GM23248 (cell line): Measurements from ENCODE around the gene CEMIP2. TPM values are rescaled to one million over a fixed set of nuclear protein-coding genes. Genes with fewer than 3 reads are reported as not detected.

Experiments used
- DNase-seq: peaks from one replicate; pipeline ENCODE4 v3.0.0-alpha.2; 2015
- H2AFZ ChIP-seq: fragments of 200-600 bp; sonication (generic); 2 replicates; pipeline ENCODE4 v1.6.1; 2016; ENCODE audit warnings: antibody characterized with exemption
- H3F3A ChIP-seq: fragments of 200-600 bp; sonication (generic); 2 replicates; pipeline ENCODE4 v1.6.1; 2016; ENCODE audit warnings: mild to moderate bottlenecking, antibody characterized with exemption, mixed run types; ENCODE audit not compliant: insufficient read depth
- H3K27ac ChIP-seq: fragments of 200-600 bp; sonication (generic); 2 replicates; pipeline ENCODE4 v1.5.1; 2016; ENCODE audit warnings: mild to moderate bottlenecking
- H3K27me3 ChIP-seq: fragments of 200-600 bp; sonication (generic); replicated peaks from 2 replicates; pipeline ENCODE4 v1.6.1; 2016; ENCODE audit warnings: mild to moderate bottlenecking; ENCODE audit not compliant: insufficient read depth
- H3K36me3 ChIP-seq: fragments of 200-600 bp; sonication (generic); 2 replicates; pipeline ENCODE4 v1.6.1; 2016; ENCODE audit warnings: low read depth, mild to moderate bottlenecking
- H3K4me1 ChIP-seq: fragments of 200-600 bp; sonication (generic); 2 replicates; pipeline ENCODE4 v1.6.1; 2016; ENCODE audit warnings: mild to moderate bottlenecking; ENCODE audit not compliant: insufficient read depth
- H3K4me2 ChIP-seq: fragments of 200-600 bp; sonication (generic); one replicate; pipeline ENCODE4 v1.6.1; 2016; ENCODE audit warnings: mild to moderate bottlenecking; ENCODE audit not compliant: unreplicated experiment
- H3K4me3 ChIP-seq: fragments of 200-600 bp; sonication (generic); 2 replicates; pipeline ENCODE4 v1.5.1; 2016; ENCODE audit warnings: mild to moderate bottlenecking
- H3K79me2 ChIP-seq: fragments of 200-600 bp; sonication (generic); 2 replicates; pipeline ENCODE4 v1.6.1; 2016; ENCODE audit warnings: mild to moderate bottlenecking; ENCODE audit not compliant: insufficient read depth
- H3K9ac ChIP-seq: fragments of 200-600 bp; sonication (generic); 2 replicates; pipeline ENCODE4 v1.6.1; 2016; ENCODE audit warnings: mild to moderate bottlenecking
- H3K9me2 ChIP-seq: fragments of 200-600 bp; sonication (generic); 2 replicates; pipeline ENCODE4 v1.6.1; 2016; ENCODE audit warnings: mixed run types, mild to moderate bottlenecking, moderate library complexity; ENCODE audit not compliant: insufficient read depth
- H3K9me3 ChIP-seq: fragments of 200-600 bp; sonication (generic); one replicate; pipeline ENCODE4 v1.6.1; 2017; ENCODE audit warnings: low read depth
- H4K20me1 ChIP-seq: fragments of 200-600 bp; sonication (generic); 2 replicates; pipeline ENCODE4 v1.6.0; 2016; ENCODE audit not compliant: insufficient read depth
- EZH2 ChIP-seq: fragments of 200-600 bp; sonication (generic); IDR thresholded peaks from 2 replicates; pipeline ENCODE4 v1.6.1; 2018; ENCODE audit warnings: antibody characterized with exemption, mild to moderate bottlenecking; ENCODE audit not compliant: insufficient read depth, poor library complexity, severe bottlenecking
- EZH2phosphoT487 ChIP-seq: fragments of 200-600 bp; sonication (generic); IDR thresholded peaks from 2 replicates; pipeline ENCODE4 v1.6.1; 2018; ENCODE audit warnings: antibody characterized with exemption, moderate library complexity, mild to moderate bottlenecking, low read depth; ENCODE audit not compliant: insufficient read depth
- WGBS, 2 experiments: methylation state at CpG; one replicate each; pipeline ENCODE4 v1.1.6; 2015 to 2017; ENCODE audit warnings: low lambda C conversion rate in 2 of 2, low coverage in 1 of 2; ENCODE audit errors: missing lambda C conversion rate in 2 of 2; 5-methylcytosine and 5-hydroxymethylcytosine counted together
- in situ Hi-C: fragments of 300-500 bp; cut with MboI; formaldehyde crosslinking; loops from 2 replicates; pipeline ENCODE4 v1.15.0; 2020
- polyA plus RNA-seq: library from polyadenylated mRNA; unstranded; fragments of >200 nt; fragmentation: Nextera tagmentation; extraction: Ambion mirVana; gene quantifications from 2 replicates; pipeline ENCODE4 v1.2.1, GENCODE V29; 2016
- total RNA-seq: library from RNA; depleted of rRNA; stranded (reverse); fragments of >200 nt; shearing (Covaris generic); gene quantifications from 2 replicates; pipeline ENCODE4 v1.2.3, GENCODE V29; 2014

CEMIP2 gene
- total and polyA plus RNA-seq, 2 experiments from 2014 or later: 12.7 to 40.4 TPM

DNA sequence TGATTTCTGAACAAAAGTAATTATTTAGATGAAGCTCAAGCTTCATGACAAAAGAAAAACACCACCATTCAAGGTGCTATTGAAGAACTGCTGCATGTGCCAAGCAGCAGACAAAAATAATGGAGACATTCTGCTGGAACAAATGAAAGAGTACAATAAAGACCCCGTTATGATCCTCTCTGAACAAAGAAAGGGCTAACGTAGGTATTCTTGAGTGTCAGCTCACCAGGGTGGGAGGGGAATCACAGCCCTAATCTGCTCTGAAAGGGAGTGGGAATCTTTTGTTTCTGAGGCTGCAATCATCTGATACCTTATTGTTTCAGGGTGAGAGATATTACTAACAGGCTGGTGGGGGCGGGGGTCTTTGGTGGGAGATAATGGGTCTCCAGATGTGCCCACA is 15.4 kb downstream of the CEMIP2 start:
- Histone ChIP-seq H3K4me3 (no peak overlapping the region), H3K27ac (no peak overlapping the region), H3K27me3 (no peaks in the 10 kb centered on the region), H3K4me1 (peaks cover 11% of the 10 kb centered on the region), H4K20me1 (0 out of 2 replicates have a peak, but pooled peaks cover 4% of the 10 kb centered on the region), H3F3A (peaks cover 18% of the 10 kb centered on the region), H3K36me3 (peaks cover 12% of the 10 kb centered on the region), H2AFZ (no peak overlapping the region), H3K9ac (no peak overlapping the region), H3K79me2 (peaks cover 94% of the 10 kb centered on the region), H3K4me2 (no peak overlapping the region), H3K9me2 (no peaks in the 10 kb centered on the region), H3K9me3 (no peaks in the 10 kb centered on the region)
- in situ Hi-C loops: no loop called here
- DNase-seq: no peak
- 91 to 95% methylated on average over 3 of the region's 3 CpGs for WGBS, 2 experiments
- TF ChIP-seq EZH2: no peak
- no peak for TF ChIP-seq EZH2phosphoT487

DNA sequence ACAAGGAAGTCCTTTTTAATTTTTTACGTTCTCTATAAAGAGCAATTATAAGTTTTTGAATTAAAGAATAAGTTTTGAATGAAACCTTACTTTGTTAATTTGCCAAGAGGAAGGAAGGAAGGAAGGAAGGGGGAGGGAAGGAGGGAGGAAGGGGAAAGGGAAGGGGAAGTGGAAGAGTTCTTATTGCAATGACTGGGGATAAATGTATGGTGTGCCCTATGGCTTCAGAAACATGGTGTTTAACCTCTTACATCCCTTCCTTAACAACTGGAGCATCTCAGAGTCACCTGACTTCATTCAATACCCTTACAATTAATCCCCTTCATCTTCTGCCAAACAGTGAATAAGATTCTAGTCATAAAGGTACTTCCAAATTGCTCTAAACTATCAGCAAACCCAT is 16.0 kb downstream of the CEMIP2 start:
- no peaks in the 10 kb centered on the region for H3K27me3 ChIP-seq
- peaks cover 14% of the 10 kb centered on the region for H3K36me3 ChIP-seq
- H3K4me2 ChIP-seq: no peak overlapping the region
- H3K9me3 ChIP-seq: no peaks in the 10 kb centered on the region
- H3K9me2 ChIP-seq: no peaks in the 10 kb centered on the region
- DNase-seq: no peak
- 0 out of 2 replicates have a peak, but pooled peaks cover 4% of the 10 kb centered on the region for H4K20me1 ChIP-seq
- WGBS, 2 experiments: 97 to 100% methylated on average over 1 of the region's 1 CpG
- H3K79me2 ChIP-seq: peaks cover 94% of the 10 kb centered on the region
- in situ Hi-C loops: no loop called here
- H3K4me3 ChIP-seq: no peak overlapping the region
- H3K27ac ChIP-seq: no peak overlapping the region
- peaks cover 24% of the 10 kb centered on the region for H3F3A ChIP-seq
- no peak overlapping the region for H2AFZ ChIP-seq
- TF ChIP-seq EZH2 (no peak), EZH2phosphoT487 (no peak)
- H3K9ac ChIP-seq: no peak overlapping the region
- H3K4me1 ChIP-seq: peaks cover 14% of the 10 kb centered on the region

DNA sequence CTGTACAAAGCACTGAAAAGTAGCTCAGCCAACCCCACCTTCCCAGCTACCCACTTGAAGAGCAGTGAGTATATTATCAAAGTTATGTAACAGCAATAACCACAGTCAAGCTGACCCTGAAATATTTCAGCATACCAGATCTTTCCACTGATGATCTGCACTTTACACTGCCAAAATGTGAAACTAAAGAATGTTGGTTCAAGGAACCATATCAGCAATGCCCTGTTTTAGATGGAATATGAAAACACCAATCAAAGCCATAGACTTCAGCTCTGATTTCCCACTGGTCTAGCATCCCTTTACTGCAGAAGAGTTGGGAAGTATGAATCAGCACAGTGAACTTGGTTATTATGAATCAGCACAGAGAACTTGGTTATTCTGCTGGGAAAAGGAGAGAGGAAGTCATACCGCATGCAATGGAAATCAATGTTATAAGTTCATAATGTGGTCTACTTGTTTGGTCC is 20.0 kb downstream of the CEMIP2 start:
- Histone ChIP-seq H3K9me3 (no peaks in the 10 kb centered on the region), H3K79me2 (peaks cover 92% of the 10 kb centered on the region), H3K4me3 (no peak overlapping the region), H3K4me1 (peaks cover 21% of the 10 kb centered on the region), H4K20me1 (no peaks in the 10 kb centered on the region), H3K9ac (0 out of 2 replicates have a peak overlapping the region, but pooled peaks have one; percentile 39), H2AFZ (no peak overlapping the region), H3K9me2 (no peaks in the 10 kb centered on the region), H3K36me3 (peaks cover 36% of the 10 kb centered on the region), H3K27ac (peak overlapping the region; percentile 81), H3K27me3 (no peaks in the 10 kb centered on the region), H3K4me2 (peak overlapping the region; percentile 28), H3F3A (peaks cover 24% of the 10 kb centered on the region)
- TF ChIP-seq EZH2 (no peak), EZH2phosphoT487 (no peak)
- peak; percentile 89 for DNase-seq
- 67 to 77% methylated on average over 1 of the region's 1 CpG for WGBS, 2 experiments
- in situ Hi-C loops: no loop called here

- H3K27ac ChIP-seq: peak overlapping the region; percentile 81
- H3K27me3 ChIP-seq: no peaks in the 10 kb centered on the region
- H4K20me1 ChIP-seq: no peaks in the 10 kb centered on the region
- no peaks in the 10 kb centered on the region for H3K9me3 ChIP-seq
- H3K9me2 ChIP-seq: no peaks in the 10 kb centered on the region
- no peak overlapping the region for H2AFZ ChIP-seq
- H3K4me3 ChIP-seq: no peak overlapping the region
- TF ChIP-seq EZH2phosphoT487 (no peak), EZH2 (no peak)
- H3K4me2 ChIP-seq: peak overlapping the region; percentile 28
- H3K36me3 ChIP-seq: peaks cover 36% of the 10 kb centered on the region
- H3K4me1 ChIP-seq: peaks cover 21% of the 10 kb centered on the region
- peaks cover 87% of the 10 kb centered on the region for H3K79me2 ChIP-seq
- H3F3A ChIP-seq: peaks cover 24% of the 10 kb centered on the region
- in situ Hi-C loops: no loop called here
- no peak overlapping the region for H3K9ac ChIP-seq
- no peak for DNase-seq
These were observed 20.7 kb downstream of the CEMIP2 start for GRCh38 chr9:71747576-71747975.

- no peak for TF ChIP-seq EZH2phosphoT487
- no peak for TF ChIP-seq EZH2
- no peaks in the 10 kb centered on the region for H3K9me3 ChIP-seq
- H3K27ac ChIP-seq: no peak overlapping the region
- 96 to 100% methylated on average over 1 of the region's 1 CpG for WGBS, 2 experiments
- no peak overlapping the region for H3K4me2 ChIP-seq
- no peak for DNase-seq
- no peak overlapping the region for H3K9ac ChIP-seq
- H3K4me3 ChIP-seq: no peak overlapping the region
- no peaks in the 10 kb centered on the region for H3K27me3 ChIP-seq
- in situ Hi-C loops: no loop called here
- peaks cover 21% of the 10 kb centered on the region for H3K4me1 ChIP-seq
- H3K36me3 ChIP-seq: peaks cover 36% of the 10 kb centered on the region
- peaks cover 24% of the 10 kb centered on the region for H3F3A ChIP-seq
- H3K9me2 ChIP-seq: no peaks in the 10 kb centered on the region
- H4K20me1 ChIP-seq: no peaks in the 10 kb centered on the region
- no peak overlapping the region for H2AFZ ChIP-seq
- peaks cover 87% of the 10 kb centered on the region for H3K79me2 ChIP-seq
These were observed 21.6 kb downstream of the CEMIP2 start for GRCh38 chr9:71746758-71747125.
